HG03457 (cell line): Measurements from ENCODE around the gene DBF4B.
"Not testable (repeated sequence)": the region's sequence is repeated elsewhere in the genome, so short reads cannot be mapped to it uniquely, and the experiment has no call there.

Source experiments
- ATAC-seq: cut with Tn5 transposase; IDR thresholded peaks from one replicate; pipeline ENCODE4 v1.9.1; 2021; ENCODE audit warnings: moderate number of reproducible peaks; ENCODE audit not compliant: unreplicated experiment

The DBF4B gene

GRCh38 chr17:44733753-44734152, 25.3 kb downstream of the DBF4B start:
- no peak for ATAC-seq

- ATAC-seq: no peak
Measured at GRCh38 chr17:44734272-44734671, 25.8 kb downstream of the DBF4B start.

GRCh38 chr17:44736551-44737240, 28.2 kb downstream of the DBF4B start:
- no peak for ATAC-seq

- no peak for ATAC-seq
Measured at GRCh38 chr17:44738214-44738906, 29.9 kb downstream of the DBF4B start.

GRCh38 chr17:44741316-44741715, 32.9 kb downstream of the DBF4B start:
- ATAC-seq: no peak

GRCh38 chr17:44745301-44745700, 36.8 kb downstream of the DBF4B start:
- ATAC-seq: no peak

GRCh38 chr17:44745738-44746137, 37.3 kb downstream of the DBF4B start:
- not testable (repeated sequence) for ATAC-seq

GRCh38 chr17:44747566-44747965, 39.1 kb downstream of the DBF4B start:
- no peak for ATAC-seq

GRCh38 chr17:44749076-44749979, 40.9 kb downstream of the DBF4B start:
- no peak for ATAC-seq

- no peak for ATAC-seq
Measured at GRCh38 chr17:44749980-44750318, 41.5 kb downstream of the DBF4B start.

- no peak for ATAC-seq
Measured at GRCh38 chr17:44751331-44751730, 42.9 kb downstream of the DBF4B start.

- no peak for ATAC-seq
Measured at GRCh38 chr17:44751806-44752205, 43.3 kb downstream of the DBF4B start.

- no peak for ATAC-seq
Measured at GRCh38 chr17:44752953-44753861, 44.7 kb downstream of the DBF4B start.

GRCh38 chr17:44754276-44754675, 45.8 kb downstream of the DBF4B start:
- ATAC-seq: no peak

- not testable (repeated sequence) for ATAC-seq
Measured at GRCh38 chr17:44755180-44755579, 46.7 kb downstream of the DBF4B start.

- no peak for ATAC-seq
Measured at GRCh38 chr17:44757045-44757917, 48.8 kb downstream of the DBF4B start.

- ATAC-seq: no peak
Measured at GRCh38 chr17:44757918-44758413, 49.5 kb downstream of the DBF4B start.

- no peak for ATAC-seq
Measured at GRCh38 chr17:44758414-44759085, 50.1 kb downstream of the DBF4B start, which contains the start of gene ADAM11. TSS of gene ADAM11 (plus strand) at chr17:44758988. CDS start at chr17:44759200, 212 bp downstream.
